ENCODE results near the gene ST3GAL5.

Gene ST3GAL5

GRCh38 chr2:85917887-85918795 is 29.4 kb upstream of the ST3GAL5 start:
- no peak for DNase-seq (ENCODE audit: low read depth in 2 of 2, low spot score in 1 of 2)

DNA sequence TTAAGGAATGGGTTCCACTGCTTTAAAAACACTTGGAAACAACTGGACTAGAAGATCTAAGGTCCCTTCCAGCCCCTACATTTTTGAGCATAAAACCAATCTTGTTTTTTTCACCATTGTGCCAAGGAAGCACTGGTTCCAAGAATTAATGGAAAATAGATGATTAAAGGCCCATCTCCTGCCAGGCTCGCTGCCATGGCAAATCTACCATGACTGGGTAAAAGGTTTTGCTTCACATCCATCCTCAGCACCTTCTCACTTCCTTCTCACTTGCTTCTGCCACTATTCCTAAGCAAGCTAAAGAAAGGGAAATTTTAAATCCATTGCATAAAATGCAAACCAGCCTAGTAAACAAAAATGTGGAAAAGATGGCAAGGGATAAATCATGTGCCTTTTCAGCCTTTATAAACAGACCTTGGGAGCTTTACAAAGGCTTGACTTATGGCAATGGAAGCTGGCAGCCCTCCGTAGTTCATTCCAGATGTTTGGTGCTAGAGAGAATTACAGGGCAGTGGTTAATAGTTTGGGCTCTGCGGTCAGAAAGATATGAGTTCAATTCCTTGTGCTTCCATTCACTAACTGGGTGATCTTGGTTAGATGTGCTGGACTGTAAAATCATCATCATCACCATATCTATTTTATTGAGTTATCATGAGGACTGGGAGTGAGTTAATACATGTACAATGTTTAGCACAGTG is 27.0 kb upstream of the ST3GAL5 start:
- no peak for DNase-seq (ENCODE audit: low read depth in 2 of 2, low spot score in 1 of 2)

DNA sequence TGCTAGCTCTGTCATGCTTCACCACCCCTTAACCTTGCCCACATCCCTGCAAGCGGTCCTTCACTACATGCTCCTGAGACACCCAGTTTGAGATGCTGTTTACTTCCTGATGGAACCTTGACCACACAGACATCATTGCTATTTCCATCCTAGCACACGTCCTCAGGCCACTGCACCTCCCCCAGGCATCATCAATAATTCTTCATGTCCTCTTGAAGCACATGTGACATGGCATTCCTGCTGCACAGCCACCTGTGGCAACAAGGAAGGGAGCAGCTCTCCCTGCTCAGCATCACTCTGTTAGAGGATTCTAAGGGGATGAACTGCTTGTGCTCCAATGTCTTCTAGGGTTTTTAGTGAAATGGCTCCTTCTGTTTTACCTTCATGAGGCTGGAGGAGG is 26.1 kb upstream of the ST3GAL5 start:
- DNase-seq (ENCODE audit: low read depth in 2 of 2, low spot score in 1 of 2): no peak

DNA sequence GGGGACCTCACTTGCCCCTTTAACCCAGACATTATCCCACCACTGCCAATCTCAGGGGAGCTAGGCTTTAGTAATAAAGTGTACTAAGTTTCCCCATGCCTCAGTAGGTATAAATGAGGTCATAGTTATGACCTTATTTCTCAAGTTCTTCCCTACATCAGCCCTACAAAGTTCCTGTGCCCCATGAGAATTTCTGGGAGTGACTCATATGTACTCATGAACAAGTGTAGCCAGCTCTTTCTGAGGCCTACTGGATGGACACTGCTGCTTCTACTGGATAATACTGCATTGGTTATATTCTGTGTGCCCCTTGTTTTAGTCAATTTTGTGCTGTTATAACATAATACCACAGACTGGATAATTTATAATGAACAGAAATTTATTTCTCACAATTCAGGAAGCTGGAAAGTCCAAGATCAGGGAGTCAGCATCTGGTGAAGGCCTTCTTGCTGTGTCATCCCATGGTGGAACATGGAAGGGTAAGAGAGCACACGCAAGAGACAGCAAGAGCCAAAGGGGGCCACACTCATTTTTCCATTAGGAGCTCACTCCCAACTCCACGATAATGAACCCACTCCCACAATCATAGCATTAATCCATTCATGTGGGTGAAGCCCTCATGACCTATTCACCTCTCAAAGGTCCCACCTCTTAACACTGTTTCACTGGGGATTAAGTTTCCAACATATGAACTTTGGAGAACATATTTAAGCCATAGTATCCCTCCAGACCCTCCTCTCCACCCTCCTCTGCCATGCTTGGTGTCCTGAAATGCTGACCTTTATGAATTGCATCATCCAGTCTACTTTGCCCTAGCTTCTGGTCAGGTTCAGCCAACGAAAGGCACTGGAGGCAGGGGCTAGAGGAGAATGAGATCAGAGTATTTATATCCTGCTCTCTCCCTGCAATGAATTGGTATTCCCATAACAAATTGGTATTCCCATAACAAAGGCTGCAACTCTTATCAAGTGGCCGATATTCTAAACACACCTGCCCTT is 25.4 kb upstream of the ST3GAL5 start:
- DNase-seq (ENCODE audit: low read depth in 2 of 2, low spot score in 1 of 2): no peak

- no peak for DNase-seq (ENCODE audit: low read depth in 2 of 2, low spot score in 1 of 2)
These were observed 23.3 kb upstream of the ST3GAL5 start for GRCh38 chr2:85911814-85912692.

DNA sequence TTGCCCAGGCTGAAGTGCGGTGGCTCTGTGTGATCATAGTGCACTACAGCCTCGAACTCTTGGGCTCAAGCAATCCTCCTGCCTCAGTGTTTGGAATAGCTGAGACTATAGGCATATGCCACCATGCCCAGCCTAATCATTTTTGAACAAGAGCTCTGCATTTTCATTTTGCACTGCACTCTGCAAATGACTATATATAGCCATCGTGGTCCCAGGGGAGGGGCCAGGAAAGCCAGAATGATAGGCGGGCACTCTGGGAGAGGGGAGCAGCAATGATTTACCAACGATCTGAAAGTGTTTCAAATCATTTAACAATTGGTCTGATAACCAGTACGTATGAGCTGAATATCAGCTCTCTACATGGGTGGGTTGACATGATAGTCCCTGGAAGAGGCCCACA is 22.3 kb upstream of the ST3GAL5 start:
- DNase-seq (ENCODE audit: low read depth in 2 of 2, low spot score in 1 of 2): no peak

DNA sequence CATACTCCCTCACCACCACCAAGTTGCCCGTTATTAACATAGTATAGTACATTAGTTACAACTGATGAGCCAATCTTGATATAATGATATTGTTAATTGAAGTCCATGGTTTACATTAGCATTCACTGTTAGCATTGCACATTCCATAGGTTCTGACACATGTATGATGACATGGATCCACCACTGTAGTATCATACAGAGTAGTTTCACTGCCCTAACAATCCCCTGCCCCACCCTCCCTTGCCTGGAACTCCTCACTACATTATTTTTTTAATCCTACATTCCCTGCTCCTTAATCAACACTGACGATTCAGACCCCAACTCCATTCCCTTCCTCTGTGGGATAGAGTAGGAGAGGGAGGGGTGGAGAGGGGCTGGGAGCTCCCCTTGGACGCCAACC is 20.2 kb upstream of the ST3GAL5 start:
- no peak for DNase-seq (ENCODE audit: low read depth in 2 of 2, low spot score in 1 of 2)

DNA sequence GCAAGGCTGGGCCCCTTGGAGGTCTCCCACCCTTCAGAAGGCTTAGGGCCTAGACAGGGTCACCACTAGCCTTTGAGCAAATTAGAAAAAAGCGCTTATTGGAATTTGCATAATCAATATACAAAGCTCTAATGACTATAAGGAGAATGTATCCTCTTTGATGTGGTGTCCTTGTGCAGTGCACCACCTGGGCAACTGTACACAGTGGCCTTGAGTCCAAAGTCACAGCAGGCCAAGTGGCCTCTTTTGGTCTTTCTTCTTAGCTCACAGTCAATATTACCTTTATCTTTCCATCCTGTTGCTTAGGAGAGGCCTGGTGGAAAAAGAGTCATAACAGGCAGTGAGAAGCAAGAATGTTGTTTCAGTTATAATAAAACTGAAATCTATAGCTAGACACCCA is 19.7 kb upstream of the ST3GAL5 start:
- DNase-seq (ENCODE audit: low read depth in 2 of 2, low spot score in 1 of 2): no peak

DNA sequence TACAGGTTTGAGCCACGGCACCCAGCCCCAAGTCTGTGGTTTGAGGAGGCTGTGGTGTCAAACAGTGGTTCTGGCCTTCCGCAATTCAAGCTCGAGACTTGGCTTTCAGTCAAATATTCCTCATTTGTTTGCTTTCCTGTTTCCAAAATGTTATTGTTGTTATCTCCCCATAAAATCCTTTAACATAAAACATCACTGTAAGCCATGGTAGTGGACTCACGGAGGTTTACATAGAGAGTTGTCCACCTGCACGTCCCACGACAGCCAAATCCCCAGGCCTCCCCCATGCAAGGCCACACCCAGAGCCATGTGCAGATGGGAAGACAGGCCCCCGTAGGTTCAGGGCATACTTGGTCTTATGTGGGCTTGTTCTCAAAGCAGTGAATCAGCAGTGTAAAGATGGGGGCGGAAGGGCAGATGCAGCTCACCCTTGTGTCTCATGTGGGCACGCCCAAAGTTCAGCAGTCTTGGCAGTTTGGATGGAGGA is 18.9 kb upstream of the ST3GAL5 start:
- no peak for DNase-seq (ENCODE audit: low read depth in 2 of 2, low spot score in 1 of 2)

GRCh38 chr2:85906748-85907147 is 18.0 kb upstream of the ST3GAL5 start:
- DNase-seq (ENCODE audit: low read depth in 2 of 2, low spot score in 1 of 2): no peak

DNA sequence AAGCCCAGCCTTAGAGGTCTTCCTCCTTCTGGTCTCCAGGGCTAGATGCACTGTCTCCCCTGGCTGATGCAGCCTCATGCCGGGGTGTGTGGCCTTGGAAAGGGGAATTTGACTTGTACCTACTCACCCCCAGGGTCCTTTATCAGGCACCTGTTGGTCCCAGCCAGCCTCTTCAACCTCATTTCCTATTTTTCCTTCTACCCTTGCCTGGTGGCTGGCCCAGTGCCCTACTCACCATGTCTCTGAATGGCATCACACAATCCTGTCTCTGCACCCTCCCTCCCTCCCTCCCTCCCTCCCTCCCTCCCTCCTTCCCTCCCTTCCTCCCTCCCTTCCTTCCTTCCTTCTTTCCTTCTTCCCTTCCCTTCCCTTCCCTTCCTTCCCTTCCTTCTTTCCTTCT is 17.1 kb upstream of the ST3GAL5 start:
- no peak for DNase-seq (ENCODE audit: low read depth in 2 of 2, low spot score in 1 of 2)

- no peak for DNase-seq (ENCODE audit: low read depth in 2 of 2, low spot score in 1 of 2)
These were observed 16.4 kb upstream of the ST3GAL5 start for GRCh38 chr2:85905187-85905666.

DNA sequence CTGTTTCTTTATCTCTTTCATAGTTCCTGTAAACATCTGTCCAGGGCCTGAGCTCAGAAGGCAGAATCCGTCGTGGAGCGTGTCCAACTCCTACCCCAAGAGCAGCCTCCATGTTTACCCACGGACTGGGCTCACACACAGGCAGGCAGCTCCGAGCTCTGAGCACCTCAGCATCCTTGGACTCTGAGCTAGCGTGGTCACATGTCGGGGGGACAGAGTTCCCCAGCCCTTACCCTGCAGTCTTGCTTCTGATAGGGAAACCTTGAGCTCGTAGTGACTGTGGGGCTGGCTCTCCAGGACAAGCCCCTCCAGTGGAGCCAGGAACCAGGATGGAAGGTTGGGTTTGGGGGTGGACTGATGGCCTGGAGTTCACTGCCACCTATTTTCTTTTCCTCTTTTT is 15.1 kb upstream of the ST3GAL5 start:
- no peak for DNase-seq (ENCODE audit: low read depth in 2 of 2, low spot score in 1 of 2)

DNA sequence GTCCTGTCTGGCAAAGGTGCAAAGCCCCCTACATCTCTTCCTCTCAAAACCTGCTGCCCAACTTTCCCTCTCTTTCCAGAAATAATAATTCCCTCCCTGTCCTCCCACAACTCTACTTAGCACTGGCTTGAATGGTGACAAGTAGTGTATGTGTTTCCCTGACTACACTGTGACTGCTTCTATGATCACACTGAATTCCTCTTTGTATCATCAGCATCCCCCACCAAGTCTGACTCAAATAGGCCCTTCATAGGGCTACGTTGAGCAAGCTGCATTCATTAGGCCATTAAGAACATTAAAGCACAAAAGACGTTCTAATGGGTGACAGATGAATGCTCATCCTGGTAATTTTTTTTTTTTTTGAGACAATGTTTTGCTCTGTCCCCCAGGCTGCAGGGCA is 13.7 kb upstream of the ST3GAL5 start:
- DNase-seq (ENCODE audit: low read depth in 2 of 2, low spot score in 1 of 2): no peak

DNA sequence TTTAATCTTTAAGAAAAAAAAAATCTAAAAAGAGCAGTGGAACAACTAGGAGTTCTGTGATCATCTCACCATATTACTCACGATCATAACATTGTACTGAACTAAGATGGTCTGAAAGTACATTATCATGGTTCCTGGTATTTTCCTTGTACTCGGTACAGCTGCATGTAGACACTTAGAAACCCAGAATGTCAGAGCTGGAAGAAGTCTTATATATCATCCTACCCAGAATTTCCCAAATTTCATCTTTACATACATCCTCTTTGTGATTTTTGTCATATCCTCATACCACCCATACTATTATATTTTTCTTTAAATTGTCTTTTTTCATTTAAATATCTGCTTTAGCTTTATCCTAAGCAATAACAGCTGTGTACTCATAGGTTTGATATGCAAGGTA is 12.4 kb upstream of the ST3GAL5 start:
- no peak for DNase-seq (ENCODE audit: low read depth in 2 of 2, low spot score in 1 of 2)

DNA sequence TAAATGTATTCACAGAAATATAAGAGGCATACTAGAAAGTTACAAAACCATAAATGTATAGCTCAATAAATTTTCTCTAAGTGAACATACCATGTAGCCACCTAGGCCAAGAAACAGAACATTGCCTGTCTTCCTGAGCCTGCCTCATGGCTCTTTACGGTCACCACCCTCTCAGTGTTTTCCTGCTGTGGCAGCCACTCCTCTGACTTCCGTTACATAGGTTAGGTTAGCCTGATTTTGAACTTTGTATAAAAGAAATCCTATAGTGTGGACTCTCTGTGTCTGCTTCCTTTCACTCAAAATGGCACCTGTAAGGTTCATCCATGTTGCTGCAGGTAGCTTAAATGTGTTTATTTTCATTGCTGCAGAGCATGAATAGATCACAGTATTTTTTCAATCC is 11.6 kb upstream of the ST3GAL5 start:
- no peak for DNase-seq (ENCODE audit: low read depth in 2 of 2, low spot score in 1 of 2)

- no peak for DNase-seq (ENCODE audit: low read depth in 2 of 2, low spot score in 1 of 2)
These were observed 11.1 kb upstream of the ST3GAL5 start for GRCh38 chr2:85899849-85900248.

- DNase-seq (ENCODE audit: low read depth in 2 of 2, low spot score in 1 of 2): no peak
These were observed 10.5 kb upstream of the ST3GAL5 start for GRCh38 chr2:85899284-85899683.

DNA sequence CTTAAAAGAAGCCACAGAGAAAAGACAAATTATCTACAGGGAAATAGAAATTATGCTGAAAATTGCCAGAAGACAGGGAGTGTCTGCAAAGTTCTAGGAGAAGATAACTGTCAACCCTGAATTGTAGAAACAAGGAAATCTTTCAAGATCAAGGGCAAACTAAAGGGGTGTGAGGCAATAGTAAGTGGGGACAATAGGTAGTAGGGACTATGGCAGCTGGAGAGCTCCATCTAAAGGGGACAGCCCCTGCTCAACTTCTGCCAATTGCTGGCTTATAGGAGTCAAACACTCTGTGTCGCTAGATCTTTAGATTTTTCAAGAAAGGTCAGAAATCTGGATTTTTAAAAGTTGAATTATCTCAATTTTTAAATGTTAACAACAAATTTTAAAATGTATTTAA is 10.1 kb upstream of the ST3GAL5 start:
- no peak for DNase-seq (ENCODE audit: low read depth in 2 of 2, low spot score in 1 of 2)
